GM12873 (cell line): ENCODE measurements around the gene PTEN.

Source experiments
- CTCF ChIP-seq: IDR thresholded peaks from 2 replicates; pipeline ENCODE4 v1.5.1; 2012; ENCODE audit warnings: low read depth, mild to moderate bottlenecking, moderate library complexity, low read length, control low read depth; ENCODE audit not compliant: insufficient read depth; ENCODE audit errors: missing control alignments

Gene PTEN

GRCh38 chr10:87887548-87888289 lies 24.3 kb downstream of the PTEN start:
- no peak for TF ChIP-seq CTCF

- no peak for TF ChIP-seq CTCF
These were observed 32.0 kb downstream of the PTEN start for GRCh38 chr10:87895430-87895829.

- TF ChIP-seq CTCF, result no peak
These were observed 32.8 kb downstream of the PTEN start for GRCh38 chr10:87896216-87896615.

- no peak for TF ChIP-seq CTCF
These were observed 49.9 kb downstream of the PTEN start for GRCh38 chr10:87913156-87913921.

- TF ChIP-seq CTCF, result no peak
These were observed 52.0 kb downstream of the PTEN start for GRCh38 chr10:87915406-87915805.

GRCh38 chr10:87915989-87916388 lies 52.6 kb downstream of the PTEN start:
- TF ChIP-seq CTCF, result no peak

GRCh38 chr10:87916515-87916914 lies 53.1 kb downstream of the PTEN start:
- no peak for TF ChIP-seq CTCF
